ENCODE measurements around the gene NUP98. TPM values are rescaled to one million over a fixed set of nuclear protein-coding genes. Genes with fewer than 3 reads are reported as not detected.
A peak's percentile ranks its signal among the peaks of the same experiment; 100 is the strongest.

NUP98 gene
- total RNA-seq, result 10 to 100 TPM; 38.8 to 55.9 (median 43.4) TPM
- 22.9 TPM for polyA plus RNA-seq
- long read RNA-seq, donor 1, full-length matches to known transcripts, result 29 of 48 reads
- long read RNA-seq, donor 1, partial matches to known transcripts, result 13 of 48 reads
- long read RNA-seq, donor 1, other reads (novel, unspliced or antisense), result 6 of 48 reads
- long read RNA-seq, donor 2, full-length matches to known transcripts, result 11 of 18 reads
- long read RNA-seq, donor 2, partial matches to known transcripts, result 4 of 18 reads
- long read RNA-seq, donor 2, other reads (novel, unspliced or antisense), result 3 of 18 reads
- long read RNA-seq, donor 3, full-length matches to known transcripts, result 56 of 127 reads
- long read RNA-seq, donor 3, partial matches to known transcripts, result 42 of 127 reads
- long read RNA-seq, donor 3, other reads (novel, unspliced or antisense), result 29 of 127 reads
- long read RNA-seq, donor 4, full-length matches to known transcripts, result 18 of 28 reads
- long read RNA-seq, donor 4, partial matches to known transcripts, result 7 of 28 reads
- long read RNA-seq, donor 4, other reads (novel, unspliced or antisense), result 3 of 28 reads

DNA sequence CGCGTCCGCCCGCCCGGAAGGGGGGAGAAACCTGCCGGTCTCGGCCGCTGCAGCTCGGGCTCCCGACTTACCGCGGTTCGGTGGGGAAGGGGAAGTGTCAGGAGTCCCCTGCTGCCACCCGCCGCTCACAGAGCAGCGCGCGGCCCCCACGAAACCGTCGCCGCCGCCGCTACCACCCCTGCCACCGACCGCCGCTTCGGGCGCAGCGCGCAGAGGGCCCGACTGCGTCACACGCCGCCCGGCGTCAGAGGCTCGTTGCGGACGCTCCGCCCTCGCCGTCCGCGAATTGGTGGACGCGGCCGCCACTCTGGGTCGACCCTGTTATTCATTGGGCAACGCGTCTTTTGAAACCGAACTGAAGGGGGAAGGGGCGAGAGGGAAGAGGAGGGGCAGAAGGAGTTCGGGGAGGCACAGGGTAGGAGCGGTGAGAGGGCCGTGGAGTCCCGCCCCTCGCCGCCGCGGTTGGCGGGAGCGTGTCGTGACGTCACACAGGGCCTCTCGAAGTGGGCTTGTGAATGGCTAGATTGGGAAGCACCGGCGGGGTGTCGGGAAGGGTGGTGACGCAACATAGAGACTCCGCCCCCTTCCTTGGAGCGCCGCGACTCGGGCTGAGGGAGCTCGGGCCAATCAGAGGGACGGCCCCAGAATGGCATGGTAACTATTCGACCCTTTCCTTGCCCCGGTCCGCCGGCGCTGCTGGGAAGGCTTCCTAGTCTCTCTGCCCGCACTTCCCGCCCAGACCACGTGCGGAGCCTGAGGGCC lies at the start of gene NUP98:
Gene NUP98, minus strand, starts transcription at position 226 of the 762 bp plus-strand sequence. CDS start 15,437 bp downstream, outside the sequence.
- ATAC-seq, result peak; percentile 97 to 98
- intact Hi-C loops (cut with DNase I), result no loop called here
- no peaks in the 10 kb centered on the region for H3K9me3 ChIP-seq (ENCODE audit: control insufficient read depth, low read length)
- peak; percentile 99 to 100 (median 100) for DNase-seq
- H3K4me1 ChIP-seq (ENCODE audit: control insufficient read depth, insufficient read depth, low read length), result no peaks in the 10 kb centered on the region
- H3K27ac ChIP-seq (ENCODE audit: low read length), result peak within 1 kb of the TSS; percentile 83
- H3K4me3 ChIP-seq (ENCODE audit: low read length), result peak within 1 kb of the TSS; percentile 90
- WGBS, result under 1% methylated on average over 86 of the region's 86 CpGs
- no peaks in the 10 kb centered on the region for H3K27me3 ChIP-seq (ENCODE audit: control insufficient read depth, insufficient read depth)

DNA sequence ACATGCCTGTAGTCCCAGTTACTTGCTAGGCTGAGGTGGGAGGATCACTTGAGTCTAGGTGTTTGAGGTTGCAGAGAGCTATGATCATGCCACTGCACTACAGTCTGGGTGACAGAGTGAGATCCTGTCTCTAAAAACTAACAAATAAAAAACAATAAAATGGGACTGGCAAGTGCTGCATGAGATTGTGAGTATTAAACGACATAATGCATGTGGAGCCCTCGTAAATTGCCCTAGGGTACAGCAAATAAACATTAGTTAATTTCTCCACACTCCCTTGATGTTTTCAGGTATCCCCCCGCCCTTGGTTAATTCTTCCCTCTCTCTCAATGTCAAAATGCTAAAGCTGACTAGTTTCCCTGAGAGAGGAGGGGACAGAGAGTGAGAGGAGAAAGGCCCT lies 48.3 kb upstream of the NUP98 start:
- WGBS, result 94% methylated on average over 3 of the region's 3 CpGs
- intact Hi-C loops (cut with DNase I), result no loop called here

GRCh38 chr11:3845246-3845645 lies 47.9 kb upstream of the NUP98 start:
- intact Hi-C loops (cut with DNase I), result no loop called here
- WGBS, result 87% methylated on average over 1 of the region's 1 CpG
- no peak for ATAC-seq

More for the DNA sequence above, 48.3 kb upstream of the NUP98 start:
- Histone ChIP-seq H3K27ac (ENCODE audit: low read length) (no peak overlapping the region), H3K4me1 (ENCODE audit: control insufficient read depth, insufficient read depth, low read length) (no peaks in the 10 kb centered on the region), H3K4me3 (ENCODE audit: low read length) (no peak overlapping the region), H3K27me3 (ENCODE audit: control insufficient read depth, insufficient read depth) (no peaks in the 10 kb centered on the region), H3K9me3 (ENCODE audit: control insufficient read depth, low read length) (no peaks in the 10 kb centered on the region)
- no peak for DNase-seq
- no peak for ATAC-seq

GRCh38 chr11:3843326-3843725 lies 46.0 kb upstream of the NUP98 start:
- intact Hi-C loops (cut with DNase I), result loop anchor here in 1 of 4 donors (5.0 kb wide), 1 partner anchor 51 kb away; no protein-coding TSS in a partner anchor
- WGBS, result 87% methylated on average over 3 of the region's 3 CpGs

More at GRCh38 chr11:3845246-3845645, 47.9 kb upstream of the NUP98 start:
- no peaks in the 10 kb centered on the region for H3K27me3 ChIP-seq (ENCODE audit: control insufficient read depth, insufficient read depth)
- no peaks in the 10 kb centered on the region for H3K9me3 ChIP-seq (ENCODE audit: control insufficient read depth, low read length)
- H3K4me1 ChIP-seq (ENCODE audit: control insufficient read depth, insufficient read depth, low read length), result no peaks in the 10 kb centered on the region
- DNase-seq, result no peak
- H3K4me3 ChIP-seq (ENCODE audit: low read length), result no peak overlapping the region
- H3K27ac ChIP-seq (ENCODE audit: low read length), result no peak overlapping the region

DNA sequence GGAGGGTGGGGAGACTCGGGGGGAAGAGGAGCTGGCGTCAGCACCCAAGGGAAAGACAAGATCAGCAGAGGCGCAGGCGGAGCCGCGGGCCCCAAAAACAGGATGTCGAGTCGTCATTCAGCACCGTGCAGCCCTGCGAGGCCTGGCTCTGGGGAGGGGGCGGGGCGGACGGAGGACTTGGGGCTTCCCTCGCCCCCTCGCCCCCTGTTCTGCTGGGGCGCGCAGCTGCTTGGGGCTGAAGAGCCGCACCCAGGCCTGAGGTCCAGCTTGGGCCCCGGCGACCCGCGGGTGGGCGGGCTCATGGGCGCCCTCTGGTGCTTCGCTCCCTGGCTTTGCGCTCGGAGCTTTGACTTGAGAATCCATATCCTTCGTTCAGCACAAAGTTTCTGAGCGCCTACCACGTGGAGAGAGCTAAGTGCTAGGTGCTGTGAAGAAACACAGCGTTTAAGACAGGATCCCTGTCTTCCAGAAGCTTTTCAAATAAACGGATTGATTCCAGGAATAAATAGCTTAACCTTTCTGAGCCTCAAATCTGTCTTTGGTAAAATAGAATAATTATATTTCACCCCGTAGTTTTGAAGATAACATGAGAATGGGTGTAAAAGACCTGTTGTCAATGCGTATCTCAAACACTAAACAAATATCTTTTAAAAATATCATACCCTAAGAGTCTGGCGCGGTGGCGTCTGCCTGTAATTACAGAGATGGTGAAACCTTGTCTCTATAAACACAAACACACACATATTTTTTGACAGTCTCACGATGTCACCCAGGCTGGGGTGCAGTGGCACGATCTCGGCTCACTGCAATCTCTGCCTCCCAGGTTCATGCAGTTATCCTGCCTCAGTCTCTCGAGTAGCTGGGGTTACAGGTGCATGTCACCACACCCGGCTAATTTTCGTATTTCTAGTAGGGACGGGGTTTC lies 44.3 kb upstream of the NUP98 start:
- Histone ChIP-seq H3K4me1 (ENCODE audit: control insufficient read depth, insufficient read depth, low read length) (peaks cover 16% of the 10 kb centered on the region), H3K27ac (ENCODE audit: low read length) (peak overlapping the region; percentile 33), H3K4me3 (ENCODE audit: low read length) (peak overlapping the region; percentile 100), H3K27me3 (ENCODE audit: control insufficient read depth, insufficient read depth) (no peaks in the 10 kb centered on the region), H3K9me3 (ENCODE audit: control insufficient read depth, low read length) (no peaks in the 10 kb centered on the region)
- ATAC-seq (peak; percentile 79 to 82), DNase-seq (peak; percentile 88 to 95 (median 95))
- 23% methylated on average over 44 of the region's 44 CpGs for WGBS
- intact Hi-C loops (cut with DNase I), result loop anchor here in 1 of 4 donors (5.0 kb wide), 1 partner anchor 49 kb away; no protein-coding TSS in a partner anchor

More at GRCh38 chr11:3843326-3843725, 46.0 kb upstream of the NUP98 start:
- no peaks in the 10 kb centered on the region for H3K27me3 ChIP-seq (ENCODE audit: control insufficient read depth, insufficient read depth)
- H3K4me1 ChIP-seq (ENCODE audit: control insufficient read depth, insufficient read depth, low read length), result peaks cover 3% of the 10 kb centered on the region
- ATAC-seq (no peak), DNase-seq (no peak)
- no peak overlapping the region for H3K4me3 ChIP-seq (ENCODE audit: low read length)
- H3K9me3 ChIP-seq (ENCODE audit: control insufficient read depth, low read length), result no peaks in the 10 kb centered on the region
- no peak overlapping the region for H3K27ac ChIP-seq (ENCODE audit: low read length)

DNA sequence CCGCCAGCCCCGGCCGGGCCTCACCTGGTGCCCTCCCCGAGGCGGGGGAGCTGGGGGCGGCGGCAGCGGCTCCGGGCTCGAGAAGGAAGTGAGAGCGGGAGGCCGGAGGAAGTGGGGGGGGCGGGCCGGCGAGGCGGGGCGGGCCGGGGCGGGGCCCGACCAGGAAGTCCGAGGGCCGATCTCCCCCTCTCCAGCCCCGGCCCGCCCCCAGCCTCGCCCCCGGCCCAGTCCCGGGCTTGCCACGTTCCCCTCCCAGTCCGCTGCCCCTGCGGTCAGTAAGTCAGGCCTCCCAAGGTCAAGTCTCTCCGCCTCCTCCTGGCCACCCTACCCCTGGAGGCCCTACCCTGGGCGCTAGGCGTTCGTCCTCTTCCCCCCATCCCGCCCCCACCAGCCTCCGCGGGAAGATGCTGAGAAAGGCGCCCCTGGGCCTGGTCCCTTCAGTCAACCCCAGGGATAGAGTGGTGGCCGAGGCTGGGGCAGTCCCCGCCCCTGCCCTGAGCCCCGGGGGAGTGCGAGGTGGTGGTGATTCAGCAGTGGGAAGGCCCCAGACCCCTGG lies 43.6 kb upstream of the NUP98 start, which contains the start of gene RHOG:
Gene RHOG, minus strand, starts transcription at position 90 of the 556 bp plus-strand sequence. CDS start 12,821 bp downstream, outside the sequence.
- ATAC-seq (peak; percentile 90), DNase-seq (peak; percentile 89 to 95 (median 93))
- peak within 1 kb of the TSS; percentile 100 for H3K4me3 ChIP-seq (ENCODE audit: low read length)
- peak within 1 kb of the TSS; percentile 73 for H3K27ac ChIP-seq (ENCODE audit: low read length)
- WGBS, result 1% methylated on average over 42 of the region's 42 CpGs
- H3K27me3 ChIP-seq (ENCODE audit: control insufficient read depth, insufficient read depth), result no peaks in the 10 kb centered on the region
- H3K4me1 ChIP-seq (ENCODE audit: control insufficient read depth, insufficient read depth, low read length), result peaks cover 16% of the 10 kb centered on the region
- intact Hi-C loops (cut with DNase I), result loop anchor here in 1 of 4 donors (5.0 kb wide), 1 partner anchor 49 kb away; no protein-coding TSS in a partner anchor
- H3K9me3 ChIP-seq (ENCODE audit: control insufficient read depth, low read length), result no peaks in the 10 kb centered on the region

GRCh38 chr11:3840004-3840869 lies 42.9 kb upstream of the NUP98 start:
- DNase-seq, result peak in 2 of 3 donors; percentile 55 to 68
- WGBS, result 2% methylated on average over 46 of the region's 46 CpGs
- Histone ChIP-seq H3K27ac (ENCODE audit: low read length) (peak overlapping the region; percentile 73), H3K27me3 (ENCODE audit: control insufficient read depth, insufficient read depth) (no peaks in the 10 kb centered on the region), H3K4me3 (ENCODE audit: low read length) (peak overlapping the region; percentile 100), H3K4me1 (ENCODE audit: control insufficient read depth, insufficient read depth, low read length) (peaks cover 18% of the 10 kb centered on the region), H3K9me3 (ENCODE audit: control insufficient read depth, low read length) (no peaks in the 10 kb centered on the region)
- intact Hi-C loops (cut with DNase I), result loop anchor here in 1 of 4 donors (5.0 kb wide), 1 partner anchor 48 kb away; no protein-coding TSS in a partner anchor
- ATAC-seq, result peak; percentile 48 to 53

DNA sequence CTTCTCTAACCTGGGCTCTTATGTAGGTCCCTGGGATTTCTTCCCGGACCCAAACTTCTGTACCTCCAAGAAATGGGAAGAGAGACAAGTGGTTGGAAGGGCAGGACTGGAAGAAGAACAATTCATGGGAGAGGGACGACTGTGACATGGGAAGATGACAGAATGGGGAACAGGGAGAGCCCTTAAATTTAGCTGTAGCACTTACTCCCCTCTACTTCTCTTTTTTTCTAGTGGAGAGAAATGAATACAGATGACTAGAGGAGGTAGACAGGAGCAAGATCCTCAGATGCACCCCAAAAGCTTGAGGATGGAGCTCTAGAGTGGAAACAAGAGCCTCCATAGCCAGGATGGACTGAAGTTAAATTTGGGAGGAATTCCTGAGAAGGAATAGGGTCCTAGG lies 41.1 kb upstream of the NUP98 start:
- H3K4me3 ChIP-seq (ENCODE audit: low read length), result no peak overlapping the region

GRCh38 chr11:3837793-3838192 lies 40.4 kb upstream of the NUP98 start:
- WGBS, result 57% methylated on average over 1 of the region's 1 CpG
- DNase-seq (peak; percentile 56 to 71 (median 69)), ATAC-seq (peak; percentile 5 to 9)
- intact Hi-C loops (cut with DNase I), result no loop called here
- H3K27ac ChIP-seq (ENCODE audit: low read length), result peak overlapping the region; percentile 18
- H3K4me1 ChIP-seq (ENCODE audit: control insufficient read depth, insufficient read depth, low read length), result peaks cover 28% of the 10 kb centered on the region
- no peaks in the 10 kb centered on the region for H3K9me3 ChIP-seq (ENCODE audit: control insufficient read depth, low read length)
- H3K4me3 ChIP-seq (ENCODE audit: low read length), result no peak overlapping the region
- H3K27me3 ChIP-seq (ENCODE audit: control insufficient read depth, insufficient read depth), result no peaks in the 10 kb centered on the region

More for the DNA sequence above, 41.1 kb upstream of the NUP98 start:
- Histone ChIP-seq H3K27ac (ENCODE audit: low read length) (peak overlapping the region; percentile 18), H3K27me3 (ENCODE audit: control insufficient read depth, insufficient read depth) (no peaks in the 10 kb centered on the region), H3K9me3 (ENCODE audit: control insufficient read depth, low read length) (no peaks in the 10 kb centered on the region), H3K4me1 (ENCODE audit: control insufficient read depth, insufficient read depth, low read length) (peaks cover 28% of the 10 kb centered on the region)
- intact Hi-C loops (cut with DNase I), result no loop called here
- no peak for DNase-seq
- ATAC-seq, result no peak
- 77% methylated on average over 2 of the region's 2 CpGs for WGBS

Measured in right cardiac atrium (tissue), 5 donors.